Aorta (tissue), 5 donors: ENCODE data around the gene RASA3. TPM values are rescaled to one million over a fixed set of nuclear protein-coding genes. Genes with fewer than 3 reads are reported as not detected.

ENCODE experiments used
- ATAC-seq: fragments of 200-7000 bp; cut with Tn5 transposase; one replicate; pipeline ENCODE4 v1.9.1; 2022; ENCODE audit warnings: moderate library complexity; ENCODE audit not compliant: low FRiP score
- DNase-seq, 2 donors: peaks; one replicate each; pipeline ENCODE4 v3.0.0-alpha.2; 2020
- H3K27ac ChIP-seq, 2 donors: one replicate each; pipeline ENCODE4 v1.5.1; 2013; ENCODE audit warnings: low read length in 2 of 2, mild to moderate bottlenecking in 2 of 2, moderate library complexity in 2 of 2, control low read depth in 1 of 2, inconsistent platforms in 1 of 2, low read depth in 1 of 2
- H3K27me3 ChIP-seq, 2 donors: one replicate each; pipeline ENCODE4 v1.6.1; 2013; ENCODE audit warnings: control low read depth in 1 of 2, low read length in 1 of 2, mild to moderate bottlenecking in 1 of 2, moderate library complexity in 1 of 2; ENCODE audit not compliant: insufficient read depth in 2 of 2, control insufficient read depth in 1 of 2
- H3K36me3 ChIP-seq, 2 donors: one replicate each; pipeline ENCODE4 v1.6.1; 2013; ENCODE audit warnings: control low read depth in 1 of 2, low read length in 1 of 2, mild to moderate bottlenecking in 1 of 2; ENCODE audit not compliant: insufficient read depth in 2 of 2, control insufficient read depth in 1 of 2
- H3K4me1 ChIP-seq, 2 donors: one replicate each; pipeline ENCODE4 v1.6.1; 2013; ENCODE audit warnings: low read length in 2 of 2, control low read depth in 1 of 2, mild to moderate bottlenecking in 1 of 2, moderate library complexity in 1 of 2; ENCODE audit not compliant: insufficient read depth in 2 of 2, control insufficient read depth in 1 of 2
- H3K4me3 ChIP-seq, 2 donors: one replicate each; pipeline ENCODE4 v1.5.1; 2013; ENCODE audit warnings: low read length in 2 of 2, control low read depth in 1 of 2, mild to moderate bottlenecking in 1 of 2
- H3K9me3 ChIP-seq: one replicate; pipeline ENCODE4 v1.6.1; 2013; ENCODE audit warnings: mild to moderate bottlenecking, low read length; ENCODE audit not compliant: control insufficient read depth
- WGBS, 2 donors: extraction: QIAGEN DNeasy Blood & Tissue Kit; methylation state at CpG; one replicate each; pipeline ENCODE4 v1.1.7; 2013; 5-methylcytosine and 5-hydroxymethylcytosine counted together
- intact Hi-C, 2 donors: fragments of 100-400 bp; cut with DNase I; formaldehyde crosslinking; loops; one replicate each; pipeline versions ENCODE4 v1.14.2 to v1.15.0; 2022
- polyA plus RNA-seq, 2 donors: library from polyadenylated mRNA; stranded (reverse); fragments of 200-250 nt; gene quantifications; one replicate each; pipeline ENCODE4 v1.2.3, GENCODE V29; 2013
- total RNA-seq, 2 donors: library from RNA; stranded (reverse); fragmentation: NEBNext Ultra II Directional; extraction: Animal tissue kit (Norgen Biotek cat#: 25700); gene quantifications; one replicate each; pipeline ENCODE4 v1.2.1, GENCODE V29; 2021
- donor health status: healthy with polysubstance abuse.
- donor health status: Bipolar disorder and iron deficiency.
- donor health status: DM: no; HTN: no; CAD: no.
- donor health status: DM: no; HTN: no; CAD: no.
- donor health status: DM: yes; HTN: yes; CAD: no.

The RASA3 gene
- total and polyA plus RNA-seq, 4 donors: 8.1 to 42.3 (median 28.9) TPM

DNA sequence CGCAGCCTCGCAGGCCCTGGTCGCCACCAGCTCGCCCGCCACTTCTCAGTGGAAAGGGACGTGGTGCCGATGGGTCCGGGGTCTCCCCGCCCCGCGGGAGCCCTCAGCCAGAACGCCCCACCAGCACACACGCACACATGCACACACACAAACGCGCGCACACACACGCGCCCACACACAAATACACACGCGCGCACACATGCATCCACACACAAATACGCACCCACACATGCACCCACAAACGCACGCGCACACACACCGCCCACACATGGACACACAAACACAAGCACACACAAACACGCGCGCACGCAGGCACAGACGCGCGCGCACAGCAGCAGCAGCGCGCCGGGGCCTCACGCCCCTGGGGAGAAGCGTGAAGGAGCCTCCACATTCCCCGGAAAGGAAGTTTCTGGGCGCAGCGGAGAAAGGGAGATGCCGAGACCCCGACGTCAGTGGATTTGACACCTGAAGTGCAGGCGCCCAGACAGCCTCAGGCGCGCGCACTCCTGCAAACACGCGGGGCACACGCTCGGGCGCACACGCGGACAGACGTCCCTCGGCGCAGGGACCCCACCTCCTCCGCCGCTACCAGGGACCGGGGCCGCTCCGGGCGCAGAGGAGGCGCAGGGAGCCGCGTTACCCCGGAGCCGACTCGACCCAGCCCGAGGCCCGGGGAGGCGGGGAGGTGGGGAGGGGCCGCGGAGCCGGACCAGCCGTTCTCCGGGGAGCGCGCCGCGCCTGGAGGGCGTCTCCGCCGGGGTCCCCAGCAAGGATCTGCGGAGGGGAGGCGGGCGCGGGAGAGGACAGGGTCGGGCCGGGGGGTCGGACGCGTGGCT is 622 bp downstream of the RASA3 start:
- 0% methylated on average over 56 to 95 of the region's 95 CpGs for WGBS, 2 donors
- H3K27me3 ChIP-seq: no peaks in the 10 kb centered on the region
- H3K9me3 ChIP-seq: no peaks in the 10 kb centered on the region
- intact Hi-C loops: loop anchor here in 1 of 2 donors (5.0 kb wide), 2 partner anchors 64 to 104 kb away; no protein-coding TSS in a partner anchor
- ATAC-seq: peak; percentile 26
- DNase-seq: peak in 1 of 2 donors; percentile 82
- no peaks in the 10 kb centered on the region for H3K4me1 ChIP-seq
- H3K36me3 ChIP-seq: no peaks in the 10 kb centered on the region
- peak overlapping the region in 1 of 2 donors; percentile 38 for H3K27ac ChIP-seq
- peak overlapping the region; percentile 45 to 79 for H3K4me3 ChIP-seq

DNA sequence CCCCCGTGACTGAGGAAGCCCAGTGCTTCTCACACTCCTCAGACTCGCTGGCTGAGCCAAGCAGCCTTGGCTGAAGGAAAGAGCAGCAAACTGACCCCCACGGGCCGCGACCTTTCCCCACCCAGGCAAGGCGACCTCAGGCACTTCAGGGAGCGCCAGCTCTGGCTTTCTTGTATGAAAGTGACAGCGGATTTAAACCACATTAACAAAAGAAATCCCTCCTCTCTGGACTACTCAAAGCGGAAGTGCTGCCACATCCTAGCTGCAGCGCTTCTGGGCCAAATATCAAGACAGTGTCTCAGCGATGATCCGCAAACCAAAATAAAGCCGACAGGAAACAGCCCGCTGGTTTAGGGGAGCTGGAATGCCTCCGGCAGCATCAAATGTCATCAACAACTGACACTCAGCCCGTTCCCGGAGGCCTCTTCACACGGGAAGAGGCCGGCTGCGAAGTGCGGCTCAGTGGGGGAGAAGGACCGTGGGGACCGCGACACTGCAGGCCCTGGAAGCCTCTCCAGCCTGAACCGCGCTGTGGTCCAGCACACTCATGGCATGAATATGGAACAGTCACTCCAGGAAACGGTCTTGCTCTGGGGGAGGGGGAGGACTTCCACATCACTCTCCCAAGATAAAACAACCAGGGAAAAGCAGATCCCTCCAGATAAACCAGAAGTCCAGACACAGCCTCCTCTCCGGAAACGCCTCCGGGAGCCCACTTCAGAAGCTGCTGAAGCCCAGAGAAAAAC is 1.4 kb downstream of the RASA3 start:
- ATAC-seq: peak; percentile 72
- H3K27ac ChIP-seq: peak overlapping the region in 1 of 2 donors; percentile 38
- 2 to 4% methylated on average over 30 of the region's 30 CpGs for WGBS, 2 donors
- H3K4me3 ChIP-seq: peak overlapping the region; percentile 45 to 79
- no peaks in the 10 kb centered on the region for H3K9me3 ChIP-seq
- H3K4me1 ChIP-seq: no peaks in the 10 kb centered on the region
- intact Hi-C loops: loop anchor here in 1 of 2 donors (5.0 kb wide), 2 partner anchors 64 to 104 kb away; no protein-coding TSS in a partner anchor
- no peaks in the 10 kb centered on the region for H3K27me3 ChIP-seq
- no peaks in the 10 kb centered on the region for H3K36me3 ChIP-seq
- DNase-seq: peak; percentile 77 to 88

DNA sequence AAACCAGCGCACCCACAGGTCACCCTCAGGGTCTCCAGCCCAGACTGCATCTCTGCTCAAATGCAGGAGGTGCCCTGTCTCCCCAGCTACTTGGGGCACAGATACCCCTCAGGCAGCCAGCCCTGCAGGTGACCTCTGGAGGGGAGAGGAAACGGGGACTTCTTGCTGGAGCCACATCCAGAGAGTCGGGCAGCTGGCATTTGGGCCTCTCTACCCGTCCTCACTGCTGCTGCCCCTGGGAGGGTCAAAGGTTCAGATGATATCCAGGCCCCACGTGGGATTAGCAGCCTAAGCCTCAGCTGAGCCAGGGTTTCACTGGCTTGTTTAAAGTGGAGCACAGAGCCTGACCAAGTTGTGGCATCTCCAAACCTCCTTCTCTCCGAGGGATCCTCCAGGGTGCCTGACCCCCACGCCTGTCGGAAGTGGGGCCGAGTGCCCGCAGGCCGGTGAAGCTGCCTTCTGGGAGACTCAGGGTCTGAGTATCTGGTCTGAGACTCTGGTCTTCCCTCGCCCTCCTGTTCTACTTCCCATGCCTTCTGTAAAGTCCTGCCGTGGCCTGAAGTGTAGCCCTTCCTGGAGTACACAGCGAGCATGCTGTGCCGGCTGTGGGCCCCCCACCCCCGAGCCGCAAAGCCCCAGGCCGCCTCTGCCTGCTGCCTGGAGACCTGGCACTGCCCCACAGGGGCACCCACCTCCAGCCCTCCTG is 2.1 kb downstream of the RASA3 start:
- peak overlapping the region in 1 of 2 donors; percentile 45 for H3K4me3 ChIP-seq
- no peaks in the 10 kb centered on the region for H3K4me1 ChIP-seq
- ATAC-seq (no peak), DNase-seq (peak in 1 of 2 donors; percentile 47)
- intact Hi-C loops: loop anchor here in 1 of 2 donors (5.0 kb wide), 2 partner anchors 63 to 103 kb away; no protein-coding TSS in a partner anchor
- no peaks in the 10 kb centered on the region for H3K36me3 ChIP-seq
- 43 to 47% methylated on average over 18 of the region's 18 CpGs for WGBS, 2 donors
- no peaks in the 10 kb centered on the region for H3K9me3 ChIP-seq
- H3K27ac ChIP-seq: peak overlapping the region in 1 of 2 donors; percentile 34
- no peaks in the 10 kb centered on the region for H3K27me3 ChIP-seq

DNA sequence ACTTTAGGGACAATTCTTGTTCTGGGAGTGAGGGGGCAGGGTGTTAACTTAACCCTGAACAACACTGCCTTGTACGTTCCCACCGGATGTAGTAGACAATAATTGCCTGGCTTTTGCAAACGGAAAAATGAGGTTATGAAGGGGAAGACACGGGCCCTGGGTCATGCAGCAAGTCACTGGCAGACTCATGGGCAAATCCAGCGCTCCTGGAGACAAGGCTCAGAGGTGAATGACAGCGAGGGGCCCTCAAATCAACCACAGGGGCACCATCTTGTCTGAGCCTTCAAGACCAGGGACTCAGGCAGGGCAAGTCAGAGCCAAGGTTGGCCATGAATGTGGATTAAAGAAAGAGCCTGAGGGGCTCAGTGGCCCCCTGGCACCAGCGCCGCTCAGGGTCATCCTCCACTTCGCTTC is 2.8 kb downstream of the RASA3 start:
- H3K36me3 ChIP-seq: no peaks in the 10 kb centered on the region
- WGBS, 2 donors: 79 to 80% methylated on average over 9 of the region's 9 CpGs
- H3K4me1 ChIP-seq: no peaks in the 10 kb centered on the region
- H3K4me3 ChIP-seq: no peak overlapping the region
- ATAC-seq: no peak
- no peaks in the 10 kb centered on the region for H3K27me3 ChIP-seq
- no peak overlapping the region for H3K27ac ChIP-seq
- H3K9me3 ChIP-seq: no peaks in the 10 kb centered on the region
- DNase-seq: no peak
- intact Hi-C loops: loop anchor here (2.0 to 5.0 kb wide), 3 partner anchors 62 to 102 kb away; no protein-coding TSS in a partner anchor

DNA sequence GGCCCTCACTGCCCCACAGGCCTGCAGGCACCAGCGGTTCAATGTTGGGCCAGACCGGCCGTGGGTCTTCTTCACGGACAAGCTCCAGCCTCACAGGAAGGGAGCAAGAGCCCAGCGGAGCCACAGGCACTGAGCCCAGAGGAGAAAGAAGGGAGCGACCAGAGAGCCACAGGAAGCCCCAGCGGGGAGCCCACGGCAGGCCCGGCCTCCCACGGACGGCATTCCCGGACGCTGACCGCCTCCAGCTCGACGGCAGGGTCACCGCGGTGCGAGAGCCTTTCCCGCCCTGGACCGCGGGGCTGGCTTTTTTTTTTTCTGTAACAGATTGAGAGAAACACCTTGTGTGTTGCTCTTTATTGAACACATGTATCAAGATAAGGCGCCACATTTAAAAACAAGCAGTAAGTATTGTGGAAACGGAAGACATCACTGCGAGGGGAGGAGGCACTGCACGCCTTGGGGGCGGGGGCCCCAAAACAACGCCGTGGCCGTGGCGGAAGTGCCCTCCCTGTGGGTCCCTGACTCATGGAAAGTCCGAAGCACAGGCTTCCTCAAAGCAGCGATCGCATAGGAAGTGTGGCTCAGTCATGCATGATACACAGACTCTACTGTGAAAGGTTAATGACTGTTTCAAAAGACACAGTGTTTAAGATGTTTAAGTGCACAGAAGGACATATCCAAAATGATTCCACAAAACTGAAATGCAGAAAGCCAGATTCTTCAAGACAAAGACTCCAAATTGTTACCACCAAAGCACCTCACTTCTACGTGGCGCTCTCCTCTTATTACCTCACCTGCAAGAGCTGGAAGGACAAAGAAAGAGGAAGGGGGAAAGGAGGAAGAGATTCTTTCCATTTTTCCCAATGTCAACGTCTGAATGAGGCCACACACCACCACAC is 3.5 kb downstream of the RASA3 start:
- H3K9me3 ChIP-seq: no peaks in the 10 kb centered on the region
- H3K36me3 ChIP-seq: no peaks in the 10 kb centered on the region
- no peak overlapping the region for H3K4me3 ChIP-seq
- 58 to 70% methylated on average over 37 of the region's 37 CpGs for WGBS, 2 donors
- H3K27me3 ChIP-seq: no peaks in the 10 kb centered on the region
- intact Hi-C loops: loop anchor here in 1 of 2 donors (2.0 kb wide), 1 partner anchor 62 kb away; no protein-coding TSS in a partner anchor
- H3K4me1 ChIP-seq: no peaks in the 10 kb centered on the region
- DNase-seq (peak; percentile 92 to 93), ATAC-seq (peak; percentile 70)
- peak overlapping the region in 1 of 2 donors; percentile 20 for H3K27ac ChIP-seq

DNA sequence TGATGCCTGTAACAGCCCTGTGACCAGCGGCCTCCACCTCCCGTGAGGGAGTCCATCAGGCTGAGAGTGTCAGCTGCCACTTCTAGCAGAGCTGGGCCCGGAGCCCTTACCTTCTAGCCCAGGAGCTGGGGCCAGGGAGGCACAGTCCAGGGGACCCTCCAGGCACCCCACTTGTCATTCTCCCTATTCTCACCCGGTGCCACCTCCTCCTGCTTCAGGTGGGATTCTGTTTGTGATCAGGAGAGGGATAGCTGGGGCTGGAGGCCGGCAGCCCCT is 4.1 kb downstream of the RASA3 start:
- ATAC-seq (no peak), DNase-seq (peak in 1 of 2 donors; percentile 64)
- H3K27ac ChIP-seq: peak overlapping the region in 1 of 2 donors; percentile 20
- H3K27me3 ChIP-seq: no peaks in the 10 kb centered on the region
- H3K4me1 ChIP-seq: no peaks in the 10 kb centered on the region
- 57% methylated on average over 5 of the region's 5 CpGs for WGBS, 2 donors
- H3K36me3 ChIP-seq: no peaks in the 10 kb centered on the region
- intact Hi-C loops: loop anchor here in 1 of 2 donors (2.0 kb wide), 1 partner anchor 61 kb away; no protein-coding TSS in a partner anchor
- H3K4me3 ChIP-seq: no peak overlapping the region
- no peaks in the 10 kb centered on the region for H3K9me3 ChIP-seq

DNA sequence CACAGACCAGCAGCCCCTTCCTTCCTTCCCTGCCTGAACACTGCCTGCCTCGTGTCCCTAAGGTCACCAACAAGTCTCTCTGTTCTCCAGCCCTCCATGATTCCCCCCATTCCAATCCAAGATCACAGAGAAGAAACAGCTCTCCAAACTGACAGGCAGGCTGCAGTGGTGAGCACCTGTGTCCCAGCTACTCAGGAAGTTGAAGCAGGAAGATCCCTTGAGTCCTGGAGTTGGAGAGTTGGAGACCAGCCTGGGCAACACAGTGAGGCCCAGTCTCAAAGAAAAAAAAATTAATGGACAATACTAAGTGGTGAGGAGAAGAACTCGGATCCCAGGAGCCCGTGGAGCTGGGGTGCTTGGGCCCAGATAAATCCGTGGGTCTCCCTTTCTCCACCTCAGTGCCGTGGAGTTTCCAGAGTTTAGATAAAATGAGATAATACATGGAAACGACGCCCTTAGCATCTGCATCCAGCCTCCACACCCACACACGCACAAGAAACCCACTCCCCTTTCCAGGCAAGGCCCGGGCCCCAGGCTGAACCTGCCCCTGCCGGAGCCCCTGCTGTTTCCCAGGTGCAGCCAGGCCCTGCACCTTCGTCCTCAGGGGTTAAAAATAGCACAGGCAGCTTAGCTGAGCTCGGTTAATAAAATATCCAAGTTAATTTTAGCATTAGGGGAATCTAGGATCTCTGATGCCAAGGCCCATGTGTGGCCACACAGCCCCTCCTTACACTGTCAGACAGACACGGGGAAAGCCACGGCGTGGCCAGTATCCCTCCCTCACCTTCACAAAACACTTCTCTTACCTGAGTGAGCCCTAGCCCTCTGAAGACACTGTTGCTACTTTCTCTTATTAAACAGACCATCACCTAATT is 4.7 kb downstream of the RASA3 start:
- no peak overlapping the region for H3K27ac ChIP-seq
- no peaks in the 10 kb centered on the region for H3K36me3 ChIP-seq
- no peaks in the 10 kb centered on the region for H3K27me3 ChIP-seq
- DNase-seq (peak in 1 of 2 donors; percentile 47), ATAC-seq (no peak)
- 25 to 26% methylated on average over 15 of the region's 15 CpGs for WGBS, 2 donors
- H3K4me1 ChIP-seq: no peaks in the 10 kb centered on the region
- intact Hi-C loops: loop anchor here in 1 of 2 donors (2.0 kb wide), 1 partner anchor 61 kb away; no protein-coding TSS in a partner anchor
- no peaks in the 10 kb centered on the region for H3K9me3 ChIP-seq
- no peak overlapping the region for H3K4me3 ChIP-seq
